Stimulated activated CD4-positive, alpha-beta T cell treated with anti-CD3 and anti-CD28 coated beads, Interleukin-15, amount 100 ng/mL, for 48 hours (primary cell): ENCODE results near the gene GLA.
A peak's percentile ranks its signal among the peaks of the same experiment; 100 is the strongest.

Experiments used
- DNase-seq, 2 donors: peaks; one replicate each; pipeline ENCODE4 v3.0.0-alpha.2; 2020; ENCODE audit warnings: low read depth in 2 of 2

The GLA gene

DNA sequence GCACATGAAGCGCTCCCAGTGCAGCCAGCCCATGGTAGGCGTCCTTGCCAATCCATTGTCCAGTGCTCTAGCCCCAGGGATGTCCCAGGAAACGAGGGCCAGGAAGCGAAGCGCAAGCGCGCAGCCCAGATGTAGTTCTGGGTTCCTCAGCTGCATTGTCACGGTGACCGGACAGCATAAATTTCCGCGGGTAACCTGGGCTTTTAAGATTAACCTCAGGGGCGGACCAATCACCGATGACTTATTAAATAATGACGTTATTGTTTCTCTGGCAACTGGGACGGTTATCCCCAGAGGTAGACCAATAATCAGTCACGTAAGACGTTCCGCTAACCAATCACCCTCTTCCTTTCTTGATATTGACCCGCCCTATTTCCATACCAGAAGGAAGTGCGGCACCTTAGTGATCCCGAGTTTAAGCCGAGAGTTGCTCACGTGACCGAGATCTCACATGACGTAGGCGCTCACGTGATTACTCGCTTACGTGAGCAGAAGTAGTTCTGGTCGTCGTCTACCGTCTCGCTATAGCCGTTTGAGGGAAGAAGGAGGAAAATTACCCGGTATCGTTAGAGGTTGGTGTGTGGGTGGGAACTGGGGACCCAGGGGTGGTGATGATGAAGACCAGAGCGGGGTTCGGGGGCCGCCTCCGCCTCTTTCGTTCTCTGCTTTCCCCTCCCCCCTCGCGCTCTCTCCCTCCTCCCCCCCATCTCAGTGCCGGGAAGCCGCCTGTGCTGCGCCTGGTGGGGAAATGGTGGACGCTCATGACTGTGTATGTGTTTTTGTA is at the start of gene GLA, which contains the start of gene HNRNPH2:
Gene GLA, minus strand, starts transcription at position 178 of the 784 bp plus-strand sequence. Its CDS starts 22 bp downstream, at position 156.
Gene HNRNPH2, plus strand, starts transcription at position 475 of the 784 bp plus-strand sequence. CDS start 3,767 bp downstream, outside the sequence.
- DNase-seq: peak; percentile 76 to 81

DNA sequence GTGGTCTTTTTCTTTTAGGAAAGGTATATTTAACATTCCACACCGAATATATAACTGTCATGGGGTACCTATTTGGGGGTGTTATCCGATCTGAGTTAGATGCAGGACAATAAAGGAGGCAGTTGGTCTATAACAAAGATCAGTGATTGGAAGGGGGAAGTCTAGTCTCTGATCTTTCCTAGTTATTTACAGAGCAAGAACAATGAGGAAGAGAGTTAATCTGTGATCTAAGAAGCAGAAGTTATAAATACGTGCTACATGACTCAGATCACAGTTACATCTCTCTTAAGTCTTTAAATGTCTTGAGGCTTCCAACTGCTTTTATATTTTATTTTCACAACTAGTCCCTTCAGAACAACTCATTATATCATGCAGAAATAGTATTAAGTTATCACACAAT is 44.3 kb upstream of the GLA start:
- no peak for DNase-seq

DNA sequence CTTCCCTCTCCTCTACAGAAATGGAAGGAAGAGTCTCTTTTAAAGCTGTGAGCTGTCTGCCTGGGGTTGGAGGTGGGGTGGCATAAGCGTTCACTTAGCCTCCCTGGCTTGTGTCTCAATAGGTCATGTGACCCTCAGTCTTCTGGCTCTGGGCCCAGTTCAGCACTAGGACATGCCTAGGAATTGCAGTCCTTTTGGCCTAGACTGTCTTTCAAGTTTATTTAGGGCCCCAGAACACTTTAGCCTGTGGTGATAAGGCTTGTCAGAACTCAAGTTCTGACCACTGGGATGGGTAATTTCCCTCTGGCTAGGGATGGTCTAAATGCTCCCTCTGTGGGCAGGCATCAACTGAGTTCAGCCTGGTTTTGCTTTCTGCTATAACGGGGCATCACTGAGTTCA is 43.2 kb upstream of the GLA start:
- DNase-seq: no peak

- DNase-seq: no peak
Measured at GRCh38 chrX:101450085-101450484, 42.4 kb upstream of the GLA start.

- no peak for DNase-seq
Measured at GRCh38 chrX:101449279-101449678, 41.6 kb upstream of the GLA start.

DNA sequence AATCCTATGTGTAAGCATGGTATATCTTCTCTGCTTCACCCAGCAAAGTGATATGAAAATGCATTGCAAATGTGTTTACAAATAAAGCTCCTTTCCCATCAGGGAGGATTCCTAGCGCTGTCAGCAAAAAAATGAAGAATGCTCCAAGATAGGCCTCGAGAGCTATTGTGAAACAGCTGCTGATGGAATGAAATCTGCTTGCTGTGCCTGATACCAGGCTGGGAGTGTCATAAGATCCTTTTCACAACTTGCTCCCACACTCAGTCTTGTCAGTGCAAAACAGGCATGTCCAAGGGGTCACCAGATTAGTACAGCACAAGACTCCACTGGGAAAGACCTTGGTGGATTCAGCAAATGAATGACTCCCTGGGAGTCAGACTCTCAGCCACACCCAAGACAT is 34.4 kb upstream of the GLA start:
- DNase-seq: no peak

DNA sequence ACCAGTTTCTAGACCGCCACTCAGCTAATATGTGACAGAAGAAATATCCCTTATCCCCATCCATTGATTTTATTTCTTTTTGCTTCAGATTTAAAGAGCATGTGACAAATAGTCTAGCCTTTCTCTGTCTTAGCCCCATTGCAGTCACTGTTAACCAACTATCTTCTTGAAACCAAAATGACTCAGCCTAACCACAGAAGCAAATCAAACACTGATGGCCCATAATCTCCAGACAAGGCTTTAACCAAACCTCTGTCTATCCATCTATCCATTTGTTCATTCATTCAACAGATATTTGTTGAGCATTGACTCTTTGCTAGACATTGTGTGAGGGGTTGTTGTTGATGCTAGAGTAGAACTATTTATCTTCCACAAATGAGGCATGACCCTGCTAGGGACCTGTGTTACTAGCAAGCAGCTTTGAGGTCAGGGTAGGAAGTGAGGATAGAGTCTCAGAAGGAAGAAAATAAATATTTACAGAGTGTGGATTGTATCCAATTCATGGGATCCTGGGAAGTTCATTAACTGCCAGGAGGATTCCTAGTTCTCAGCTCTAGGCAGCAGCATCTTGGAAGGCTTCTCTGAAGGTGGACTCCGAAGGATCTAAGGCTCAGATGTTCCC is 22.8 kb upstream of the GLA start:
- no peak for DNase-seq

GRCh38 chrX:101429934-101430333 is 22.2 kb upstream of the GLA start:
- DNase-seq: no peak

- DNase-seq: no peak
Measured at GRCh38 chrX:101427954-101428353, 20.2 kb upstream of the GLA start.

GRCh38 chrX:101419489-101419888 is 11.8 kb upstream of the GLA start:
- DNase-seq: no peak

DNA sequence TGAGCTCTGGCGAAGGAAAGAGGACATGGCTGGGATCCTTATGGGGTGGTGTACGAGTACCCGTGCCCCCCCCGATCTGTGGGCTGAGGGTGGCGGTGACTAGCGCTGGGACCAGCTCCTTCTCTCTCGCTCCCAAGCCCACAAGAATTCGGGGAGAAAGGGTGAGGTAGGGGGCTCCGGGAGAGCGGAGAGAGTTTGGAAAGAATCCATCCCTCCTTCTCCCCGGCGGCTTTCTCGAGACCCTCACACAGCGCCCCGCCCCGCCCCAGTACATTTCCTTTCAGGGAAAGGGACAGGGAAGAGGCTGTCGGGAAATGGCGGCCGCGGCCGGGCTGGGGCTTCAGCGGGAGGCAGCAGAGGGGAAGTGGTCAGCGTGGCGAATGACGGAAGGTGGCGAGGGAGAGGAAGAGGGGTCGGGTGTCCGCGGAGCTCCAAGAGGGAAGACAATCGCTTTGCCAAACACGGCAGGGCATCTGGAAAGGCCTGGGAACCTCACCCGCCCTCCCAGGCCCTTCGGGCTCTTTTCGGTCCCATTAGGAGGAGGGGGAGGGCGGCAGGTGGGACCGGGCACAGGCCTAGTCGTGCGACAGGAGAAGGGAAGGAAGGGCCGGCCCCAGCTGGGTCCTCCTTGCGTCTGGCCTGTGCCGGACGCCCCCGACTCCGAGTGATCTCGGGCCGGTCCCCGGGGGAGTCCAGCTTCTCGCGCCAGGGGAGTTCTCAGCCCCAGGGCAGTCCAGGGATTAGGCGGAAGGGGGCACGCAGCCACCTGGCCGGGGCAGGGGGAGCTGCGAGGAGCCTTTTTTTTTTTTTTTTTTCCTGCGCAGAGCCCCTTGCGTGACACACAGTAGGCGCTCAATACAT is 10.5 kb upstream of the GLA start:
- peak in 1 of 2 donors; percentile 14 for DNase-seq

DNA sequence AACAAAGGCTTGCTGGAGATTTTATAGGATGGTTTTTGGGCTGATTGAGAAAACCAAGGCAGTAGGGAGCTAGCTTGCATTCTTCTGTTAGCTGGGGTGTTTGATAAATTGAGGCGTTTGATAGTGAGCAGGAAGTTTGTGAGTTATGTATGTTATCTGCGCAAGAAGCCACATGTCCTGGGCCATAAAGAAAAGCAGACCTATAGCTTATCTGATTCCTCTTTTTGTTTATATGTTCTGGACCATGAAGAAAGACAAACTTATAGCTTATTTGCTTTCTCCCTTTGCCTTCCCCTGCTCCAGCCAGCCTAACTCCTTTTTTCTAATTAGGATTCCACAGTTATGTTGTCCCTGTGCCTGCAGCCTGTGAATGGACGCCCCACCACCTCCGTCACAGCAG is 9.5 kb upstream of the GLA start:
- DNase-seq: no peak

DNA sequence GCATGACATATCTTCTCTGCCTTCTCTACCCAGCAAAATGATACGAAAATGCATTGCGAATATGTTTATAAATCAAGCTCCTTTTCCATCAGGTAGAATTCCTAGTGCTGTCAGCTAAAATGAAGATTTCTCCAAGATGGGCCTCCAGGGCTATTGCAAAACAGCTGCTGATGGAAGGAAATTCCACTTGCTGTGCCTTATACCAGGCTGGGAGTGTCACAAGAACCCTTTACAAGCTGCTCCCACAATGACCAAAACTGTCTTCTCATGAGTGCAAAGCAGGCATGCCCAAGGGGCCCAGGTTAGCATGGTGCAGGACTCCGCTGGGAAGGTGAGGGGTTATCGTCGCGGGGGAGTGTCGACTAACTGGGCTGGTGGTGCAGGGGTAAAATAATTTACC is 9.0 kb upstream of the GLA start:
- no peak for DNase-seq

GRCh38 chrX:101415180-101416145 is 7.7 kb upstream of the GLA start:
- DNase-seq: peak in 1 of 2 donors; percentile 7

DNA sequence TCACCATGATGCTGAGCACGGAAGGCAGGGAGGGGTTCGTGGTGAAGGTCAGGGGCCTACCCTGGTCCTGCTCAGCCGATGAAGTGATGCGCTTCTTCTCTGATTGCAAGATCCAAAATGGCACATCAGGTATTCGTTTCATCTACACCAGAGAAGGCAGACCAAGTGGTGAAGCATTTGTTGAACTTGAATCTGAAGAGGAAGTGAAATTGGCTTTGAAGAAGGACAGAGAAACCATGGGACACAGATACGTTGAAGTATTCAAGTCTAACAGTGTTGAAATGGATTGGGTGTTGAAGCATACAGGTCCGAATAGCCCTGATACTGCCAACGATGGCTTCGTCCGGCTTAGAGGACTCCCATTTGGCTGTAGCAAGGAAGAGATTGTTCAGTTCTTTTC is 4.3 kb upstream of the GLA start:
- no peak for DNase-seq

- DNase-seq: no peak
Measured at GRCh38 chrX:101410461-101410860, 2.7 kb upstream of the GLA start.

DNA sequence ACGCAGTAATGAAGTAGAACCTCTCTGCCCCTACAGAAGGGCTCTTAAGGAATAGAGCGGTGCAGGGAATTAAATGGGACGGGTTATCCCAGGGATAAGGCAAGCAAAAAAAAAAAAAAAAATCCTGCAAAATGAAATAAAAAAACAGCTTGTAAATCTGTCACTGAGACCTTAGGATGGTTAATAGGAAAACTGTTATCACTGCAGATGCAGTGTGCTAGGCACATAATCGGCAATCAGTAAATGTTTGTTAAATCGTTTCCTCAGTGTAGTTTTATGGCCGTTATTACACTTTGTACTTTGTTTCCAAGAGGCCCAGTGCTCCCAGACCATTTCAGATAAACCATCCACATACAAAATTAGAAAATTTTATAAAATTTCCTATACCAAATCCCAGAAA is 1.3 kb upstream of the GLA start:
- DNase-seq: no peak

- no peak for DNase-seq
Measured at GRCh38 chrX:101408532-101408841, 762 bp upstream of the GLA start.

- DNase-seq: no peak
Measured at GRCh38 chrX:101407167-101407747, 468 bp downstream of the GLA start.

GRCh38 chrX:101399825-101400224 is 7.9 kb downstream of the GLA start:
- no peak for DNase-seq

GRCh38 chrX:101398694-101399093 is 9.0 kb downstream of the GLA start:
- no peak for DNase-seq
